Activated CD8-positive, alpha-beta T cell treated with anti-CD3 and anti-CD28 coated beads for 36 hours (primary cell): ENCODE results near the gene INPP5E. TPM values are rescaled to one million over a fixed set of nuclear protein-coding genes. Genes with fewer than 3 reads are reported as not detected.
A peak's percentile ranks its signal among the peaks of the same experiment; 100 is the strongest.

Source experiments
- ATAC-seq: fragments of 200-7000 bp; cut with Tn5 transposase; one replicate; pipeline ENCODE4 v1.10.0; 2021; ENCODE audit warnings: mild to moderate bottlenecking, moderate library complexity
- CTCF ChIA-PET: fragments of 350-600 bp; sonication (Branson Sonifier 250); formaldehyde crosslinking; loops from one replicate; lab custom pipeline; 2021; ENCODE audit warnings: antibody characterized with exemption; lab: Charles Lee
- POLR2A ChIA-PET: fragments of 350-600 bp; sonication (Branson Sonifier 250); formaldehyde crosslinking; loops from one replicate; lab custom pipeline; 2021; ENCODE audit warnings: antibody characterized with exemption; lab: Charles Lee
- DNase-seq: peaks from one replicate; pipeline ENCODE4 v3.0.0-alpha.2; 2020
- H3K27ac Mint-ChIP-seq: one replicate; pipeline ENCODE4 v1.8.0; 2021; ENCODE audit warnings: mild to moderate bottlenecking, mixed read lengths
- H3K27me3 Mint-ChIP-seq: one replicate; pipeline ENCODE4 v1.8.0; 2021; ENCODE audit warnings: mixed read lengths
- H3K36me3 Mint-ChIP-seq: one replicate; pipeline ENCODE4 v1.8.0; 2021; ENCODE audit warnings: low read depth, mixed read lengths
- H3K4me1 Mint-ChIP-seq: one replicate; pipeline ENCODE4 v1.8.0; 2021; ENCODE audit warnings: low read depth, mixed read lengths
- H3K4me3 Mint-ChIP-seq: one replicate; pipeline ENCODE4 v1.8.0; 2021; ENCODE audit warnings: mild to moderate bottlenecking, moderate library complexity, mixed read lengths
- H3K9me3 Mint-ChIP-seq: one replicate; pipeline ENCODE4 v1.8.0; 2021; ENCODE audit warnings: mixed read lengths
- CTCF ChIP-seq: fragments of 200-600 bp; IDR thresholded peaks from one replicate; pipeline ENCODE4 v1.8.0; 2022; ENCODE audit warnings: antibody characterized with exemption, mild to moderate bottlenecking
- intact Hi-C: fragments of 100-400 bp; cut with micrococcal nuclease; formaldehyde crosslinking; loops from one replicate; pipeline ENCODE4 v1.10.0; 2022
- total RNA-seq, 2 experiments: library from RNA; stranded (reverse); gene quantifications; one replicate each; pipeline ENCODE4 v1.2.3, GENCODE V29; 2021

The INPP5E gene, protein sequence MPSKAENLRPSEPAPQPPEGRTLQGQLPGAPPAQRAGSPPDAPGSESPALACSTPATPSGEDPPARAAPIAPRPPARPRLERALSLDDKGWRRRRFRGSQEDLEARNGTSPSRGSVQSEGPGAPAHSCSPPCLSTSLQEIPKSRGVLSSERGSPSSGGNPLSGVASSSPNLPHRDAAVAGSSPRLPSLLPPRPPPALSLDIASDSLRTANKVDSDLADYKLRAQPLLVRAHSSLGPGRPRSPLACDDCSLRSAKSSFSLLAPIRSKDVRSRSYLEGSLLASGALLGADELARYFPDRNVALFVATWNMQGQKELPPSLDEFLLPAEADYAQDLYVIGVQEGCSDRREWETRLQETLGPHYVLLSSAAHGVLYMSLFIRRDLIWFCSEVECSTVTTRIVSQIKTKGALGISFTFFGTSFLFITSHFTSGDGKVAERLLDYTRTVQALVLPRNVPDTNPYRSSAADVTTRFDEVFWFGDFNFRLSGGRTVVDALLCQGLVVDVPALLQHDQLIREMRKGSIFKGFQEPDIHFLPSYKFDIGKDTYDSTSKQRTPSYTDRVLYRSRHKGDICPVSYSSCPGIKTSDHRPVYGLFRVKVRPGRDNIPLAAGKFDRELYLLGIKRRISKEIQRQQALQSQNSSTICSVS
- 10 to 100 TPM; 12.0 to 13.8 TPM for total RNA-seq

- Mint-ChIP-seq H3K27me3 (no peaks in the 10 kb centered on the region), H3K27ac (no peak within 1 kb of the TSS), H3K9me3 (no peaks in the 10 kb centered on the region), H3K36me3 (peaks cover 18% of the 10 kb centered on the region), H3K4me3 (peak within 1 kb of the TSS; percentile 83), H3K4me1 (peaks cover 24% of the 10 kb centered on the region)
- DNase-seq = peak; percentile 77
- TF ChIP-seq CTCF = peak; percentile 64
- peak; percentile 84 for ATAC-seq
- POLR2A ChIA-PET = interaction anchor here (0.9 to 1.3 kb wide), 6 partner anchors 8 to 63 kb away, joined by 3 to 5 read pairs (median 4); partner anchors contain the start of genes ENTR1 and PMPCA
- intact Hi-C loops = no loop called here
- CTCF ChIA-PET = interaction anchor here (0.7 to 1.8 kb wide), 11 partner anchors 19 to 127 kb away, joined by 3 to 8 read pairs (median 4); no protein-coding TSS in a partner anchor
These were observed at the start of gene INPP5E for GRCh38 chr9:136439481-136440408. INPP5E (minus strand) TSS chr9:136439845; CDS start chr9:136439419, 426 bp downstream.

GRCh38 chr9:136488247-136489214 is 48.9 kb upstream of the INPP5E start:
- Mint-ChIP-seq H3K4me1 (peaks cover 4% of the 10 kb centered on the region), H3K27ac (no peak overlapping the region), H3K4me3 (no peak overlapping the region), H3K27me3 (peaks cover 1% of the 10 kb centered on the region), H3K36me3 (no peaks in the 10 kb centered on the region), H3K9me3 (peaks cover 2% of the 10 kb centered on the region)
- intact Hi-C loops = loop anchor here (10.0 kb wide), 1 partner anchor 46 kb away; no protein-coding TSS in a partner anchor
- POLR2A ChIA-PET = no interaction called here
- DNase-seq = peak; percentile 80
- peak; percentile 99 for TF ChIP-seq CTCF
- CTCF ChIA-PET = interaction anchor here (0.5 to 8.8 kb wide), 25 partner anchors 10 to 207 kb away, joined by 3 to 93 read pairs (median 4); no protein-coding TSS in a partner anchor
- ATAC-seq = peak; percentile 41

GRCh38 chr9:136487672-136488071 is 48.0 kb upstream of the INPP5E start:
- H3K27me3 Mint-ChIP-seq = peaks cover 1% of the 10 kb centered on the region
- DNase-seq (no peak), ATAC-seq (no peak)
- CTCF ChIA-PET = interaction anchor here (0.7 to 8.8 kb wide), 21 partner anchors 23 to 208 kb away, joined by 3 to 93 read pairs (median 4); no protein-coding TSS in a partner anchor
- peaks cover 4% of the 10 kb centered on the region for H3K4me1 Mint-ChIP-seq
- H3K9me3 Mint-ChIP-seq = peaks cover 2% of the 10 kb centered on the region
- TF ChIP-seq CTCF = no peak
- no peak overlapping the region for H3K4me3 Mint-ChIP-seq
- no peak overlapping the region for H3K27ac Mint-ChIP-seq
- POLR2A ChIA-PET = no interaction called here
- intact Hi-C loops = loop anchor here (10.0 kb wide), 1 partner anchor 47 kb away; no protein-coding TSS in a partner anchor
- peaks cover 2% of the 10 kb centered on the region for H3K36me3 Mint-ChIP-seq
